Mesothelial cell of epicardium (in vitro differentiated cells): ENCODE results near the gene PRR9. TPM values are rescaled to one million over a fixed set of nuclear protein-coding genes. Genes with fewer than 3 reads are reported as not detected.

Experiments used
- DNase-seq, 2 experiments: peaks; one replicate each; pipeline ENCODE4 v3.0.0; 2021; ENCODE audit warnings: low spot score in 2 of 2; ENCODE audit not compliant: unreplicated experiment in 2 of 2
- H3K27ac Mint-ChIP-seq: 2 replicates; pipeline ENCODE4 v1.8.0; 2021; ENCODE audit warnings: mixed read lengths
- H3K27me3 Mint-ChIP-seq: 2 replicates; pipeline ENCODE4 v1.8.0; 2021; ENCODE audit warnings: low read depth, mixed read lengths
- H3K36me3 Mint-ChIP-seq: 2 replicates; pipeline ENCODE4 v1.8.0; 2021; ENCODE audit warnings: mixed read lengths
- H3K4me1 Mint-ChIP-seq: 2 replicates; pipeline ENCODE4 v1.8.0; 2021; ENCODE audit warnings: mixed read lengths
- H3K4me3 Mint-ChIP-seq: 2 replicates; pipeline ENCODE4 v1.8.0; 2021; ENCODE audit warnings: mild to moderate bottlenecking, moderate library complexity, mixed read lengths
- H3K9me3 Mint-ChIP-seq: 2 replicates; pipeline ENCODE4 v1.8.0; 2021; ENCODE audit warnings: mixed read lengths
- CTCF ChIP-seq: fragments of 200-600 bp; sonication (generic); IDR thresholded peaks from one replicate; pipeline ENCODE4 v1.5.0; 2021; ENCODE audit warnings: antibody characterized with exemption; ENCODE audit not compliant: unreplicated experiment
- total RNA-seq: library from RNA; stranded (reverse); gene quantifications from 3 replicates; pipeline ENCODE4 v1.2.1, GENCODE V29; 2021

Gene PRR9
- total RNA-seq, 1 donor from 2014 or later = not detected

GRCh38 chr1:153248176-153248879 lies 30.9 kb downstream of the PRR9 start:
- Mint-ChIP-seq H3K27me3 (peaks cover 60% of the 10 kb centered on the region), H3K4me3 (no peak overlapping the region), H3K9me3 (peaks cover 6% of the 10 kb centered on the region), H3K4me1 (no peaks in the 10 kb centered on the region), H3K27ac (no peak overlapping the region), H3K36me3 (no peaks in the 10 kb centered on the region)
- no peak for DNase-seq
- no peak for TF ChIP-seq CTCF

DNA sequence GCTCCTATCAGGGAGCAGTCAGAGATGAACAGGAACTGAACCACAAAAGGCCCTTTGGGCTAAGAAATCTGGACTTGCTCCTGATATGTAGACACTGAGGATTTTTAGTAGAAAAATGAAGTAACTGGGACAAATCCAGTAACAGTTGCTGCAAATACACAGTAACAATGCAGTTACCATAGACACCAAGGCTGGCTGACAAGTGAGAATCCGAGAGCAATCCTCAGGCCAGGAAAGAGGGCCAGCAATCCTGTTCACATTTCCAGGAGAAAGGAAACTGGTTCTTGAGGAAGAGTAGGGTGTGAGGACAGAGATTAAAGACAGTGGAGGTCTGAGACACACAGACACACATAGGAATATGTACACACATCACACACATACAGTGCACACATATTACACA lies 32.8 kb downstream of the PRR9 start:
- Mint-ChIP-seq H3K27ac (no peak overlapping the region), H3K4me3 (no peak overlapping the region), H3K4me1 (no peaks in the 10 kb centered on the region), H3K9me3 (no peaks in the 10 kb centered on the region), H3K27me3 (peaks cover 75% of the 10 kb centered on the region), H3K36me3 (no peaks in the 10 kb centered on the region)
- DNase-seq = no peak
- TF ChIP-seq CTCF = no peak

DNA sequence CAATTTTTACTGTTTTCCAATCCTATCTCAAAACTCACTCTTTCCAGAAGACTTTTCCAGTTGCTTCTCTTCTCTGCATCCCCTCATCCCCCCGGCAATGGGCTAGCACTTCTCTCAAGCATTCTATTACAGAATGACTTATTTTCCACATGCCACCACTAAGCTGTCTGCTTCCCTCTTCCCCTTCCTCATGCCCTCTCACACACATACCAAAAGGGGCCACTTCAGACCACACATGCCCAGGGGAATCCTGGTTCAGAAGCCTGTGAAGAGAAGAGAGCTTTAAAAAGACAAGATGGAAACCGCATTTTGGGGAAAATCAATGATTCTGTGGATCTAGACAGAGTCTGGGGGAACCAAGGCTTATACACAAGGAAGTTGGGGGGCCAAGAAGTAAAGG lies 33.7 kb downstream of the PRR9 start:
- DNase-seq = no peak
- H3K4me1 Mint-ChIP-seq = no peaks in the 10 kb centered on the region
- H3K36me3 Mint-ChIP-seq = no peaks in the 10 kb centered on the region
- no peak overlapping the region for H3K4me3 Mint-ChIP-seq
- H3K27me3 Mint-ChIP-seq = peaks cover 77% of the 10 kb centered on the region
- H3K27ac Mint-ChIP-seq = no peak overlapping the region
- TF ChIP-seq CTCF = no peak
- no peaks in the 10 kb centered on the region for H3K9me3 Mint-ChIP-seq

- no peak for DNase-seq
- H3K27ac Mint-ChIP-seq = no peak overlapping the region
- no peaks in the 10 kb centered on the region for H3K4me1 Mint-ChIP-seq
- H3K9me3 Mint-ChIP-seq = no peaks in the 10 kb centered on the region
- TF ChIP-seq CTCF = no peak
- H3K4me3 Mint-ChIP-seq = no peak overlapping the region
- no peaks in the 10 kb centered on the region for H3K36me3 Mint-ChIP-seq
- peaks cover 74% of the 10 kb centered on the region for H3K27me3 Mint-ChIP-seq
Measured at GRCh38 chr1:153251562-153251961, 34.2 kb downstream of the PRR9 start.

DNA sequence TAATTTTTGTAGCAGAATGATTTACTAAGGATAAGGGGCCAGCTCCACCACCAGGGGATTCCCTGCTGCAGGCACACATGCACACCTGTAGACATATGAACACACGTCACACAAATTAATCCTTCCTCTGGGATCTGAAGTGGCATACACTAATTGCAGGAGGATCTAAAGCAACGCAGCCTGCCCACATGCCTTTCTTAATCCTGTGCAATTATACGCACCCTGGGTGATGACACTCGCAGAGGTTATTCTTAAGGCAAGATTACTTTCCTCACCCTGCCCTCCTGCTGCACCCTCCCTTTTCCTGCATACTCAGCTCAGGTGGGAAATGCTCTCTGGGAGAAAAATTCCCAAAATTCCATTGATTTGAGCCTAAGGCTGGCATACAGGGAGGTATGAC lies 34.6 kb downstream of the PRR9 start:
- no peak for TF ChIP-seq CTCF
- H3K36me3 Mint-ChIP-seq = no peaks in the 10 kb centered on the region
- no peaks in the 10 kb centered on the region for H3K9me3 Mint-ChIP-seq
- peaks cover 71% of the 10 kb centered on the region for H3K27me3 Mint-ChIP-seq
- no peaks in the 10 kb centered on the region for H3K4me1 Mint-ChIP-seq
- H3K27ac Mint-ChIP-seq = no peak overlapping the region
- no peak for DNase-seq
- H3K4me3 Mint-ChIP-seq = no peak overlapping the region

DNA sequence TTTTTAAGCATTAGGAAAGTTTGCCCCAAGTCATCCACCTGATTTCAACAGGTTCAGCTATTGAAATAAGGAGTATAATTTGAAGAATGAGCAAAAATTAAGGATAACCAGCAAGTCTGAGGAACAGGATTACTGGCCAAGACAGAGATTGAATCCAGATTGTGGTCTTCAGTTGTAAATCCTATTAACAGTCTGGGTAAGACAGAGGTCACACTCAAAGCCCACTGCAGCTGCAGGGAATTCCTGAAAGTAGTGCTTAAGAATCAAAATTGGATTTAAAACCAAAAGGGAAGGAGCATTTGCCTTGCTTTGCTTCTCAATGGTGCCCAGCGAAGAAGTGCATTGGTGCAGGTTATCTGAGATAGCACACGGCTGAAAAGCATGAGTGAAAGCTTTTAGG lies 35.7 kb downstream of the PRR9 start:
- H3K4me3 Mint-ChIP-seq = no peak overlapping the region
- H3K4me1 Mint-ChIP-seq = no peaks in the 10 kb centered on the region
- no peak for DNase-seq
- no peak overlapping the region for H3K27ac Mint-ChIP-seq
- no peaks in the 10 kb centered on the region for H3K9me3 Mint-ChIP-seq
- no peak for TF ChIP-seq CTCF
- peaks cover 72% of the 10 kb centered on the region for H3K27me3 Mint-ChIP-seq
- no peaks in the 10 kb centered on the region for H3K36me3 Mint-ChIP-seq
